AML-193 (cell line): ENCODE measurements around the gene ATP6V0B.
A peak's percentile ranks its signal among the peaks of the same experiment; 100 is the strongest.

Experiments used
- DNase-seq, 2 experiments: peaks; one replicate each; lab custom pipeline; 2025; lab: John Stamatoyannopoulos, UW

ATP6V0B gene

GRCh38 chr1:43984855-43985254 lies 10.1 kb downstream of the ATP6V0B start:
- no peak for DNase-seq

- no peak for DNase-seq
Measured at GRCh38 chr1:43985984-43986595, 11.3 kb downstream of the ATP6V0B start.

- DNase-seq = no peak
Measured at GRCh38 chr1:43986712-43987111, 12.0 kb downstream of the ATP6V0B start.

GRCh38 chr1:43987159-43987902 lies 12.6 kb downstream of the ATP6V0B start:
- DNase-seq = no peak

- DNase-seq = peak in 1 of 2 experiments; percentile 40
Measured at GRCh38 chr1:43990271-43991199, 15.8 kb downstream of the ATP6V0B start.

- DNase-seq = peak in 1 of 2 experiments; percentile 40
Measured at GRCh38 chr1:43991200-43991475, 16.4 kb downstream of the ATP6V0B start.

GRCh38 chr1:43991476-43992231 lies 16.9 kb downstream of the ATP6V0B start, which contains the start of gene CCDC24:
TSS of gene CCDC24 (plus strand) at chr1:43991599. CDS start at chr1:43991879, 280 bp downstream.
- DNase-seq = peak; percentile 66 to 74

GRCh38 chr1:43992232-43992995 lies 17.7 kb downstream of the ATP6V0B start:
- no peak for DNase-seq

GRCh38 chr1:43993206-43993914 lies 18.6 kb downstream of the ATP6V0B start:
- no peak for DNase-seq

GRCh38 chr1:43994071-43994470 lies 19.3 kb downstream of the ATP6V0B start:
- DNase-seq = no peak

- peak; percentile 17 to 25 for DNase-seq
Measured at GRCh38 chr1:43994794-43995790, 20.3 kb downstream of the ATP6V0B start.

- no peak for DNase-seq
Measured at GRCh38 chr1:43995984-43996732, 21.4 kb downstream of the ATP6V0B start.

- DNase-seq = no peak
Measured at GRCh38 chr1:43996733-43997115, 22.0 kb downstream of the ATP6V0B start.

- no peak for DNase-seq
Measured at GRCh38 chr1:43997295-43997999, 22.7 kb downstream of the ATP6V0B start.

GRCh38 chr1:43998000-43998378 lies 23.2 kb downstream of the ATP6V0B start:
- DNase-seq = no peak

- DNase-seq = no peak
Measured at GRCh38 chr1:43999455-43999854, 24.7 kb downstream of the ATP6V0B start.

- DNase-seq = no peak
Measured at GRCh38 chr1:44000122-44000665, 25.4 kb downstream of the ATP6V0B start.

- DNase-seq = no peak
Measured at GRCh38 chr1:44002165-44002564, 27.4 kb downstream of the ATP6V0B start.
